A549 (cell line): ENCODE measurements around the gene QRICH1. TPM values are rescaled to one million over a fixed set of nuclear protein-coding genes. Genes with fewer than 3 reads are reported as not detected.

Experiments
- ATAC-seq, 2 experiments: fragments of 200-7000 bp in 1 of 2; fragments of >200 bp in 1 of 2; cut with Nextera tagmentation in 1 of 2; cut with Tn5 transposase in 1 of 2; 3 replicates each; pipeline versions ENCODE4 v1.8.0 to v1.9.1; 2018 to 2020; ENCODE audit warnings: mild to moderate bottlenecking in 1 of 2, moderate library complexity in 1 of 2
- CTCF ChIA-PET: fragments of 300-600 bp; sonication (Branson Sonifier 250); formaldehyde crosslinking; extraction: SDS; loops from one replicate; lab custom pipeline; 2021; ENCODE audit warnings: antibody characterized with exemption, inconsistent platforms; lab: Yijun Ruan, JAX
- POLR2A ChIA-PET: fragments of 350-600 bp; formaldehyde crosslinking; extraction: SDS; loops from one replicate; lab custom pipeline; 2021; ENCODE audit warnings: antibody characterized with exemption, inconsistent platforms; lab: Yijun Ruan, JAX
- DNase-seq, 2 experiments: peaks; one replicate each; pipeline versions ENCODE4 v3.0.0 to v3.0.0-alpha.2; 2011 to 2016; ENCODE audit warnings: low read depth in 1 of 2, low spot score in 1 of 2
- FAIRE-seq: peaks from 2 replicates; lab custom pipeline; 2011; peaks lifted over from hg19 to GRCh38; lab: Jason Lieb, UNC
- H3K27ac ChIP-seq, 2 experiments: fragments of >200 bp; sonication (Bioruptor Twin); formaldehyde crosslinking; 3 replicates each; pipeline ENCODE4 v1.5.1; 2016 to 2017
- H3K4me1 ChIP-seq: fragments of >200 bp; sonication (Bioruptor Twin); formaldehyde crosslinking; 3 replicates; pipeline ENCODE4 v1.6.1; 2016
- H3K4me2 ChIP-seq: fragments of >200 bp; sonication (Bioruptor Twin); formaldehyde crosslinking; 3 replicates; pipeline ENCODE4 v1.6.1; 2016
- H3K4me3 ChIP-seq: fragments of >200 bp; sonication (Bioruptor Twin); formaldehyde crosslinking; 3 replicates; pipeline ENCODE4 v1.5.1; 2016
- H3K9me3 ChIP-seq: fragments of >200 bp; sonication (Bioruptor Twin); formaldehyde crosslinking; 3 replicates; pipeline ENCODE4 v1.6.1; 2016
- BCL3 ChIP-seq: fragments of >200 bp; sonication (Bioruptor Twin); formaldehyde crosslinking; IDR thresholded peaks from 3 replicates; pipeline ENCODE4 v1.6.1; 2016
- CBX2 ChIP-seq: fragments of 200-600 bp; sonication (generic); IDR thresholded peaks from 2 replicates; pipeline ENCODE4 v1.6.1; 2016; ENCODE audit warnings: low read depth, mild to moderate bottlenecking, borderline replicate concordance
- CBX8 ChIP-seq: fragments of 200-600 bp; sonication (generic); IDR thresholded peaks from 2 replicates; pipeline ENCODE4 v1.6.1; 2016
- CHD4 ChIP-seq: fragments of 200-600 bp; sonication (generic); IDR thresholded peaks from 2 replicates; pipeline ENCODE4 v1.6.1; 2016; ENCODE audit warnings: antibody characterized with exemption, mild to moderate bottlenecking, borderline replicate concordance
- CTCF ChIP-seq: fragments of >200 bp; sonication (Bioruptor Twin); formaldehyde crosslinking; IDR thresholded peaks from 3 replicates; pipeline ENCODE4 v1.5.1; 2016
- E2F6 ChIP-seq: IDR thresholded peaks from 2 replicates; pipeline ENCODE4 v1.6.1; 2012; ENCODE audit warnings: low read depth, borderline replicate concordance
- FOSL2 ChIP-seq, 2 experiments: fragments of 450-650 bp in 1 of 2; fragments of >200 bp in 1 of 2; sonication (Bioruptor Twin) in 1 of 2; formaldehyde crosslinking; IDR thresholded peaks; 2 replicates each; pipeline versions ENCODE4 v1.5.0 to v1.6.1; 2016 to 2020; ENCODE audit warnings: mild to moderate bottlenecking in 1 of 2, moderate library complexity in 1 of 2
- FOXS1 ChIP-seq: fragments of 250-450 bp; sonication (Bioruptor Pico); IDR thresholded peaks from 2 replicates; pipeline ENCODE4 v1.5.0; 2020; ENCODE audit warnings: mild to moderate bottlenecking, moderate library complexity
- KDM5A ChIP-seq: fragments of 200-600 bp; sonication (generic); IDR thresholded peaks from 2 replicates; pipeline ENCODE4 v1.6.1; 2016; ENCODE audit warnings: antibody characterized with exemption, mild to moderate bottlenecking
- MAX ChIP-seq: IDR thresholded peaks from 2 replicates; pipeline ENCODE4 v1.6.1; 2012
- NFE2L2 ChIP-seq: fragments of 150-350 bp; conservative IDR thresholded peaks from 2 replicates; pipeline ENCODE4 v1.6.1; 2014; ENCODE audit warnings: low read length
- NR3C1 ChIP-seq: fragments of >200 bp; sonication (Bioruptor Twin); formaldehyde crosslinking; IDR thresholded peaks from 3 replicates; pipeline ENCODE4 v1.6.1; 2017
- PHF8 ChIP-seq: fragments of 200-600 bp; sonication (generic); IDR thresholded peaks from 2 replicates; pipeline ENCODE4 v1.6.1; 2016; ENCODE audit warnings: low read depth, mild to moderate bottlenecking, antibody characterized with exemption, moderate library complexity, borderline replicate concordance
- POLR2A ChIP-seq: IDR thresholded peaks from 2 replicates; pipeline ENCODE4 v1.6.1; 2012; ENCODE audit warnings: mild to moderate bottlenecking, low read length
- POLR2AphosphoS2 ChIP-seq: conservative IDR thresholded peaks from 2 replicates; pipeline ENCODE4 v1.6.1; 2012; ENCODE audit warnings: low read length, improper control_type of control experiment, inconsistent platforms
- REST ChIP-seq: fragments of 200-600 bp; sonication (generic); IDR thresholded peaks from 2 replicates; pipeline ENCODE4 v1.6.1; 2016; ENCODE audit warnings: antibody characterized with exemption, mild to moderate bottlenecking, moderate library complexity
- RNF2 ChIP-seq: fragments of 200-600 bp; sonication (generic); IDR thresholded peaks from 2 replicates; pipeline ENCODE4 v1.6.1; 2016; ENCODE audit warnings: low read depth, mild to moderate bottlenecking, antibody characterized with exemption, moderate library complexity, borderline replicate concordance
- ZC3H11A ChIP-seq: fragments of 450-650 bp; IDR thresholded peaks from 2 replicates; pipeline ENCODE4 v1.6.1; 2014; ENCODE audit warnings: antibody characterized with exemption, mild to moderate bottlenecking
- ZNF302 ChIP-seq: fragments of 250-450 bp; sonication (Bioruptor Pico); IDR thresholded peaks from 2 replicates; pipeline ENCODE4 v1.9.0; 2021; ENCODE audit warnings: inconsistent platforms, mild to moderate bottlenecking, moderate library complexity
- WGBS: methylation state at CpG from one replicate; pipeline ENCODE4 v1.1.6; 2017; ENCODE audit errors: missing lambda C conversion rate; 5-methylcytosine and 5-hydroxymethylcytosine counted together
- polyA plus RNA-seq, 4 experiments: library from polyadenylated mRNA; depleted of rRNA in 3 of 4; stranded (reverse); fragments of >200 nt; fragmentation: RNase III in 1 of 4; extraction: RNeasy Plus Mini Kit Qiagen cat#74134 plus additional on column Dnase treatment in 1 of 4; gene quantifications; 2 replicates in 3 of 4; 3 replicates in 1 of 4; pipeline ENCODE4 v1.2.3, GENCODE V29; 2011 to 2017

Gene QRICH1
- polyA plus RNA-seq, 2 of the 4 experiments (the other 2 are of a cell fraction) = 47.9 to 53.8 TPM

- POLR2A ChIA-PET = interaction anchor here (1.0 to 2.2 kb wide), 5 partner anchors 12 to 279 kb away, joined by 3 to 26 read pairs (median 6); partner anchors contain the start of genes IMPDH2, NDUFAF3, QRICH1 and RHOA
- CTCF ChIA-PET = interaction anchor here (0.7 to 1.5 kb wide), 11 partner anchors 15 to 789 kb away, joined by 3 to 5 read pairs (median 3); partner anchors contain the start of gene QRICH1
- no peak for FAIRE-seq
- 6% methylated on average over 17 of the region's 28 CpGs for WGBS
- Histone ChIP-seq H3K27ac (peak within 1 kb of the TSS; percentile 99 to 100), H3K4me3 (peak within 1 kb of the TSS; percentile 80), H3K4me2 (peak within 1 kb of the TSS; percentile 97), H3K9me3 (no peaks in the 10 kb centered on the region), H3K4me1 (peaks cover 18% of the 10 kb centered on the region)
- TF ChIP-seq E2F6 (peak; percentile 36; the same call in 1 of the 2 replicates), PHF8 (0 out of 2 replicates have a peak, but pooled peaks have one; percentile 24), POLR2A (peak; percentile 29; the same call in 1 of the 2 replicates), KDM5A (no peak), FOXS1 (CRISPR knock-in tag) (no peak), CTCF (peak; percentile 16; the same call in 1 of the 3 replicates), MAX (peak; percentile 27; the same call in 1 of the 2 replicates)
- peak; percentile 67 to 69 for DNase-seq
- peak; percentile 74 to 84 for ATAC-seq
Measured at GRCh38 chr3:49132437-49133225, 38.8 kb upstream of the QRICH1 start, which contains the start of gene LAMB2. TSS of gene LAMB2 (minus strand) at chr3:49133050. CDS start at chr3:49132867, 183 bp downstream.

- POLR2A ChIA-PET = interaction anchor here (1.5 to 2.2 kb wide), 4 partner anchors 11 to 110 kb away, joined by 4 to 12 read pairs (median 7); partner anchors contain the start of genes IMPDH2, NDUFAF3, QRICH1 and USP19
- Histone ChIP-seq H3K4me1 (peaks cover 18% of the 10 kb centered on the region), H3K9me3 (no peaks in the 10 kb centered on the region), H3K4me3 (peak overlapping the region; percentile 80), H3K4me2 (peak overlapping the region; percentile 97), H3K27ac (peak overlapping the region; percentile 99 to 100)
- ATAC-seq (no peak), DNase-seq (no peak), FAIRE-seq (no peak)
- CTCF ChIA-PET = interaction anchor here (0.7 to 1.5 kb wide), 6 partner anchors 15 to 317 kb away, joined by 3 to 5 read pairs (median 4); partner anchors contain the start of gene QRICH1
- 70% methylated on average over 4 of the region's 9 CpGs for WGBS
- TF ChIP-seq MAX (no peak), BCL3 (no peak)
Measured at GRCh38 chr3:49132073-49132436, 38.2 kb upstream of the QRICH1 start.

- POLR2A ChIA-PET = interaction anchor here (2.1 kb wide), 1 partner anchor 11 kb away, joined by 8 read pairs; the partner anchor contains the start of gene USP19
- TF ChIP-seq CBX2 = no peak
- no peak for TF ChIP-seq CBX8
- TF ChIP-seq MAX = no peak
- TF ChIP-seq CHD4 = no peak
- no peak for TF ChIP-seq NFE2L2
- no peak for TF ChIP-seq POLR2AphosphoS2
- no peak for TF ChIP-seq RNF2
- no peak for TF ChIP-seq ZC3H11A
- no peak for TF ChIP-seq ZNF302 (CRISPR knock-in tag)
- TF ChIP-seq FOXS1 (CRISPR knock-in tag) = no peak
- TF ChIP-seq FOSL2 (IDR thresholded peaks at IDR 0.05) = no peak
- no peak for TF ChIP-seq FOSL2 (CRISPR knock-in tag; IDR thresholded peaks at IDR 0.05)
- TF ChIP-seq NR3C1 = no peak
- TF ChIP-seq REST = no peak
- Histone ChIP-seq H3K4me3 (peak overlapping the region; percentile 80), H3K4me2 (peak overlapping the region; percentile 97), H3K27ac (peak overlapping the region; percentile 99 to 100; a peak in 4 of 6 replicates), H3K9me3 (no peaks in the 10 kb centered on the region), H3K4me1 (peaks cover 18% of the 10 kb centered on the region)
- 93% methylated on average over 3 of the region's 6 CpGs for WGBS
- FAIRE-seq = no peak
- no peak for DNase-seq
- CTCF ChIA-PET = interaction anchor here (0.6 to 1.5 kb wide), 4 partner anchors 37 to 542 kb away, joined by 3 to 5 read pairs (median 4); partner anchors contain the start of gene QRICH1
- no peak for ATAC-seq
Measured at GRCh38 chr3:49131576-49131975, 37.7 kb upstream of the QRICH1 start.
